Muscle layer of duodenum (tissue), 2 donors: ENCODE measurements around the gene ZNF544.

ENCODE experiments used
- H3K27ac ChIP-seq: one replicate; pipeline ENCODE4 v1.7.0; 2013; ENCODE audit warnings: mild to moderate bottlenecking, low read length
- H3K27me3 ChIP-seq: one replicate; pipeline ENCODE4 v1.7.0; 2013; ENCODE audit warnings: low read depth, mild to moderate bottlenecking, control low read depth, low read length
- H3K36me3 ChIP-seq, 2 donors: one replicate each; pipeline ENCODE4 v1.7.0; 2013; ENCODE audit warnings: low read length in 2 of 2, control low read depth in 1 of 2, mild to moderate bottlenecking in 1 of 2; ENCODE audit not compliant: insufficient read depth in 2 of 2, control insufficient read depth in 1 of 2
- H3K4me1 ChIP-seq, 2 donors: one replicate each; pipeline ENCODE4 v1.7.0; 2013; ENCODE audit warnings: low read length in 2 of 2, mild to moderate bottlenecking in 2 of 2, control low read depth in 1 of 2, moderate library complexity in 1 of 2; ENCODE audit not compliant: insufficient read depth in 2 of 2, control insufficient read depth in 1 of 2
- H3K4me3 ChIP-seq, 2 donors: one replicate each; pipeline ENCODE4 v1.7.0; 2013; ENCODE audit warnings: low read length in 2 of 2, low read depth in 1 of 2, mild to moderate bottlenecking in 1 of 2
- H3K9me3 ChIP-seq, 2 donors: one replicate each; pipeline ENCODE4 v1.7.0; 2013; ENCODE audit warnings: low read length in 2 of 2, control low read depth in 1 of 2, mild to moderate bottlenecking in 1 of 2; ENCODE audit not compliant: control insufficient read depth in 1 of 2
- donor health status: healthy.

Gene ZNF544

DNA sequence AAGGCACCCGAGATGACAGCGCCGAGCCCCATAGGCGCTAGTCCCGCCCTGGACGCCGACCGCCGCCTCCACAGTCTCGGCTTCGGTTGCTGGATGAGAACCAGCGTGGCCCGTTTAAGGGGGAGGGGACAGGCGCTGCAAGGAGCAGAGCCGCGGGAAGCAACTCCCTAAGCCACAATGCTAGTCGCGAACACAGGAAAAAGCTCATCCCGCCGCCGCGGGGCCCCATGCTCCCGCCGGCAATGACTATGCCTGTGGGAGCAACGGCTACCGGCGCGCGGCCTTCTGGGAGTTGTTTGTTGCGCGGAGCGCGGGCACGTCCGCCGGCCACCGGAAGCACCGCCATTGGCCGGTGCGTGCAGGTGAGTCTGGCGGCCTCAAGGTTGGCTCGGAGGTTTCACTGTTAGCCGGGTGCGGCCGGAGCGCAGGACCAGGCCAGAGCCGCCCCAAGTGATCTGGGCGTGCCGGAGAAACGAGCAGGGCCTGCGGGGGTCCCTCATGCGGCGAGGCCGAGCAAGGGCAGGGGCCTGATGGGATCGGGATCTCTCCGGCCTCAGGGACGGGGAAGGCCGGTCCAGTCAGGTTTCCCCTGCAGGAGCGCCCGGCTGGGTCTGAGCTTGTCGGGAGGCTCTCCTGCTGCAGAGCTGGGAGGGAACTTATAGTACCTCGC, at the start of gene ZNF544:
Gene ZNF544 (plus strand): TSS at position 330 of the 670 bp plus-strand sequence. CDS start 15,110 bp downstream, outside the sequence.
- Histone ChIP-seq H3K9me3 (peaks cover 22 to 35% of the 10 kb centered on the region in 2 donors), H3K36me3 (peaks cover 13 to 40% of the 10 kb centered on the region in 2 donors), H3K4me3 (peak within 1 kb of the TSS; percentile 79 to 99), H3K27me3 (no peaks in the 10 kb centered on the region), H3K4me1 (peaks cover 5 to 13% of the 10 kb centered on the region in 2 donors), H3K27ac (peak within 1 kb of the TSS; percentile 14)

GRCh38 chr19:58181902-58182576, 46.7 kb upstream of the ZNF544 start:
- Histone ChIP-seq H3K4me1 (no peaks in the 10 kb centered on the region), H3K9me3 (peaks cover 57 to 67% of the 10 kb centered on the region in 2 donors), H3K36me3 (peaks cover 22 to 54% of the 10 kb centered on the region in 2 donors), H3K4me3 (peak overlapping the region; percentile 62 to 80), H3K27me3 (no peaks in the 10 kb centered on the region), H3K27ac (peak overlapping the region; percentile 30)

DNA sequence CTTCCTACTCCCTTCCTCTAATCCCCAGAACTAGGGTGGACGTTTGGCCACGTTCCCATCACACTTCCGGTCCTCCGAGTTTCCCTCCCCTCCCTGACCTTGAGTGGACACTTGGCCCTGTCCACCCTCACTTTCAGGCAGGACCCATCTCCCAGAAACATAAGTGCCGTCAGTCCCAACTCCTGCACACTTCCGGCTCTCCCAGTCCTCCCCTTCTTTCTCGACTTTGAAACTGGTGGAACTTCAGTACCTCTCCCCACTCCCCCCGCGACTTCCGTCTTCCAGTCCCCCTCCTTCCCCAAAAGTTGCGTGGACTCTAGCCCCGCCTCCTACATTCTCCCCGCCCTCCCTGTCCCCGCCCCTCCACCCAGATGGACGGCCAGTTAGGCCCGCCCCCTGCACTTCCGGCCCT, 46.1 kb upstream of the ZNF544 start:
- H3K4me1 ChIP-seq = no peaks in the 10 kb centered on the region
- no peaks in the 10 kb centered on the region for H3K27me3 ChIP-seq
- peak overlapping the region; percentile 30 for H3K27ac ChIP-seq
- H3K4me3 ChIP-seq = peak overlapping the region; percentile 62 to 80
- peaks cover 22 to 54% of the 10 kb centered on the region in 2 donors for H3K36me3 ChIP-seq
- H3K9me3 ChIP-seq = peaks cover 55 to 67% of the 10 kb centered on the region in 2 donors

DNA sequence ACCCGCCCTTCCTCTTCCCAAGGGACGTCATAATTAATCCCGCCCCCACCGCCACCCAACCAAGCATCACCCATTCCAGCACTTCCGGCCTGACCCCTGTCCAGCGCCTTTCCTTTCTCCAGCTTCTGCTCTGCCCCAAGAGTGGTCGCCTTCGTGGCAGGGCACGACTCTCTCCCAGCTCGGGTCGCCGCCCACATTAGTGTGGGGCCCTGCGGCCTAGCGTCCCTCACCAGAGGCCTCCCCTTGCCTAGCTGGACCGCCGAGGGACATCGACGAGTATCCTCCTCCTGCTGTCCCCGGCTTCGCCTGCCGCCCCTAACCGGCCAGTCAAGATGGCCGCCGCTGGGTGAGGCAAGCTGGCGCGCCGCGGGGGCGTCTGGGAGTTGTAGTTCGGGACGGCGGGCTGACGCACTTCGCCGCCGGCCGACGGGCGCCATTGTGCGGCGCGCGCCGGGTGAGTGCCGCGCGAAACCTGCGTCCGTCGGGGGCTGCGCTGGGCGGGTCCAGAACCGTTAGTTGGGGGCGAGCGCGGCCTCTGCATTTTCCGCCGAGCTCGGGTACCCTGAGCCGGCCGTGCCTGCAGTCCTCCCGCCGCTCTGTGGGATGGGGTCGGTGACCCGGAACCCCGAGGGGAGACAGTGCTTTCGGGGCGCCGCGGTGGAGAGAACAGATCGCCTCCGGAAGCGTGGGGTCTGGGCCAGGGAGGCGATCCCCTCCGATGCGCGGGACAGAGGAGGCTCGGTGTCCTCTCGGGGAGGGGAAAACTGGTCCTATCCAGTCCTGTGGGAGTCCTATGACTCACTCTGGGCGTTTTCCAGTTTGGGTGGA, 45.5 kb upstream of the ZNF544 start, which contains the start of gene ZNF274:
Gene ZNF274 (plus strand): TSS at position 73 of the 828 bp plus-strand sequence. CDS start 905 bp downstream, outside the sequence.
- Histone ChIP-seq H3K36me3 (peaks cover 18 to 54% of the 10 kb centered on the region in 2 donors), H3K4me1 (no peaks in the 10 kb centered on the region), H3K27me3 (no peaks in the 10 kb centered on the region), H3K4me3 (peak within 1 kb of the TSS; percentile 62 to 80), H3K9me3 (peaks cover 49 to 67% of the 10 kb centered on the region in 2 donors), H3K27ac (peak within 1 kb of the TSS; percentile 87)

- Histone ChIP-seq H3K36me3 (peaks cover 18 to 53% of the 10 kb centered on the region in 2 donors), H3K4me1 (no peaks in the 10 kb centered on the region), H3K4me3 (peak overlapping the region; percentile 62 to 80), H3K9me3 (peaks cover 44 to 65% of the 10 kb centered on the region in 2 donors), H3K27me3 (no peaks in the 10 kb centered on the region), H3K27ac (peak overlapping the region; percentile 87)
Observed at GRCh38 chr19:58183817-58184215, 44.9 kb upstream of the ZNF544 start.

DNA sequence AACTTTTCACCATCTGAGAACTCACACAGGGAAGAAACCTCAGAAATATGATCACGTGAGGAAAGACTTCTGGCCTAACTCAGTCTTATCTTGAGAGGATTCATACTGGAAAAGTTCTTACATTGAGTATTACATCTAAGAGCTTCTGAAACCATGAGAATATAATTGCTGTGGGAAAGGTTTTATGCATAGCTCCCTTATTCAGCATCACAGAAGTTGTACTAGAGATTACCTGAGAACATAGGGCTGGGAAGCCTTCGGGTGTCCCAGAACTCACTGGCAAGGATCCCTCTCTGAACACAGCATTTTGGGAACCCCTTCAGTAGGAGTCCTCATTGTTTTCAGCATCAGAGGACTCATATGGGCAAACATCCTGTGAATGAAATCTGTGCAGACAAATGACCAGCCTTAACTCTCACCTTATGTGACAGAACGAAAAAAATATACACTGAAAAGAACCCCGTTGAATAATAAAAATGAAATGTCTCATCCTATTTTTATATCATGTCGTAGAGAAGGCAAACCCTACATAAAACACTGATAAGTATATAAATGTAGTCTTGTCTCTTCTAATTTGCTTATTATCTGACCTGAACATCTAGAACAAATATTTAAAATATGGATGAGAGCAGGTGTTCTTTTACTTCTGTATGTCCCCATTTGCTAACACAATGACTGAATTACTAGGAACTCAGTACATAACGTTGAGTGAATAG, 31.7 kb upstream of the ZNF544 start:
- peak overlapping the region; percentile 11 to 64 for H3K4me3 ChIP-seq
- H3K27me3 ChIP-seq = no peaks in the 10 kb centered on the region
- peaks cover 68 to 94% of the 10 kb centered on the region in 2 donors for H3K9me3 ChIP-seq
- no peaks in the 10 kb centered on the region for H3K4me1 ChIP-seq
- no peak overlapping the region for H3K27ac ChIP-seq
- H3K36me3 ChIP-seq = peaks cover 29 to 97% of the 10 kb centered on the region in 2 donors

DNA sequence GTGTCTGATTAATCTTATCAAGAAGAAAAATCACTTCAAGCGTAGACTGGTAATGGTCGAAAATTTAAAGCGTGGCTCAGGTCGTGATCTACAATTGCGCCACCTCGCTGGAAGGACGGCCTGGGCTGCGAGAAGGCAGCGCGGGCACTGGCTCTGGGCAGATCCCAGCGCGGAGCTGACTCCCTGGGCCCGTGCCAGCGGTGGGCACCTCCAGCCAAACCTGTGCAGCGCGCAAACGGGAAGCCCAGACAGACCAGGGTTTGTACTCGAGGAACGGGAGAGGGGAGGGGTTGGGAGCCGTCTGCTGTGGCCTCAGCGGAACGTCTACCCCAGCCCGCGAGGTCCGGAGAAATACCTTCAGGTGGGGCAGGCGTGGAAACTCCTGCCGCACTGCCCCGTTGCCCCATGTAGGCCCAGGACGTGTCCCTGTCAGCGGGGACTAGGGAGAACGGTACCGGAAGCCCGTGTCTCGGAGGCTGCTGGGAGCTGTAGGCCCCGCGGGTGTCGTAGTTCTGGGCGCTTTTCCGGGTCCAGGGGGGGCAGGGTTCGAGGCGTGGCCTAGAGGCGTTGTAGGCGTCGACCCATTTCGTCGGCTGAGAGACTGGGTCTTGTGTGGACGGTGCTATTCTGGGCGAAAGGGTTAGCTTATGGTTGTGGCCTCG, 24.8 kb upstream of the ZNF544 start:
- Histone ChIP-seq H3K27me3 (no peaks in the 10 kb centered on the region), H3K9me3 (peaks cover 76 to 100% of the 10 kb centered on the region in 2 donors), H3K27ac (no peak overlapping the region), H3K4me1 (no peaks in the 10 kb centered on the region), H3K4me3 (peak overlapping the region in 1 of 2 donors; percentile 69), H3K36me3 (peaks cover 43 to 99% of the 10 kb centered on the region in 2 donors)

- H3K4me1 ChIP-seq = no peaks in the 10 kb centered on the region
- no peaks in the 10 kb centered on the region for H3K27me3 ChIP-seq
- H3K9me3 ChIP-seq = peaks cover 80 to 100% of the 10 kb centered on the region in 2 donors
- H3K4me3 ChIP-seq = peak overlapping the region; percentile 19 to 69
- H3K27ac ChIP-seq = no peak overlapping the region
- H3K36me3 ChIP-seq = peaks cover 48 to 99% of the 10 kb centered on the region in 2 donors
Observed at GRCh38 chr19:58204566-58204965, 24.1 kb upstream of the ZNF544 start.

GRCh38 chr19:58209577-58209976, 19.1 kb upstream of the ZNF544 start:
- H3K27ac ChIP-seq = no peak overlapping the region
- no peaks in the 10 kb centered on the region for H3K27me3 ChIP-seq
- no peaks in the 10 kb centered on the region for H3K4me1 ChIP-seq
- peak overlapping the region; percentile 24 to 69 for H3K4me3 ChIP-seq
- peaks cover 95 to 98% of the 10 kb centered on the region in 2 donors for H3K9me3 ChIP-seq
- peaks cover 68 to 95% of the 10 kb centered on the region in 2 donors for H3K36me3 ChIP-seq
